ENCODE results near the gene R3HDM2. TPM values are rescaled to one million over a fixed set of nuclear protein-coding genes. Genes with fewer than 3 reads are reported as not detected.

The R3HDM2 gene
- total RNA-seq, 1 donor from 2014 or later: 46.5 TPM

DNA sequence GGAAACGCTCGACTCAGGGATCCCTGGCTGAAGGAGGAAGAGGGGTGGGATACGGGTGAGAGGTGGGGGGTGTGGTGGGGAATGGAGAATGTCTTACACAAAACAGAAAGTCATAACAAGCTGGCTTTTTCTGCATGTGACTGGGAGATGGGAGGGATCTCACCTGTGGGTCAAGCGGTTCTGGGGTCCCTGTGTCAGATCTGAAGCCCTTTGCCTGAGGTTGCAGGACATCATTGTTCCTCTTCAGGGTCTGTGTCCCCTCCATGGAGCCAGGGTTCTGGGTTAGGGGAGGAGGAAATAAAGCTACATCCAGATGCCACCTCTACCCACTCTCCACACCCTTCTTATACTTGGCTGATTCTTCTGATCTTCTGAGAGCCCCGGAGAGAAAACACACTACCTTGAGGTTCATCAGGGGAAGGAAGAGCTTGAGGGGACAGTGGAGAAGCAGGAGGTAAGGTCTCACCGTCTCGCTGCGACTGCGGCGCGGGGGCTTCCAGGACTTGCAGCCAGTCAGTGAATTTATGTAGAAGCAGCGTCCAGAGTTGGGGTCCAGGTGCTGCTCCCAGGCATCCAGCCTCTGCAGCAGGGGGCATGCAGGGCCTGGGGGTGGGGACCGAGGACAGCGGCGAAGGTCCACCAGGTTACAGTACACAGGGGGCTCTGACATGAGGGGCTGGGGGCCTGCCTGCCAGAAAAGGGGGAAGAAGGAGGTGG lies 46.3 kb upstream of the R3HDM2 start:
- peaks cover 21% of the 10 kb centered on the region for H3K4me1 Mint-ChIP-seq (ENCODE audit: low read depth)
- no peak overlapping the region for H3K4me3 Mint-ChIP-seq (ENCODE audit: unreplicated experiment)
- TF ChIP-seq, protein P1, sequence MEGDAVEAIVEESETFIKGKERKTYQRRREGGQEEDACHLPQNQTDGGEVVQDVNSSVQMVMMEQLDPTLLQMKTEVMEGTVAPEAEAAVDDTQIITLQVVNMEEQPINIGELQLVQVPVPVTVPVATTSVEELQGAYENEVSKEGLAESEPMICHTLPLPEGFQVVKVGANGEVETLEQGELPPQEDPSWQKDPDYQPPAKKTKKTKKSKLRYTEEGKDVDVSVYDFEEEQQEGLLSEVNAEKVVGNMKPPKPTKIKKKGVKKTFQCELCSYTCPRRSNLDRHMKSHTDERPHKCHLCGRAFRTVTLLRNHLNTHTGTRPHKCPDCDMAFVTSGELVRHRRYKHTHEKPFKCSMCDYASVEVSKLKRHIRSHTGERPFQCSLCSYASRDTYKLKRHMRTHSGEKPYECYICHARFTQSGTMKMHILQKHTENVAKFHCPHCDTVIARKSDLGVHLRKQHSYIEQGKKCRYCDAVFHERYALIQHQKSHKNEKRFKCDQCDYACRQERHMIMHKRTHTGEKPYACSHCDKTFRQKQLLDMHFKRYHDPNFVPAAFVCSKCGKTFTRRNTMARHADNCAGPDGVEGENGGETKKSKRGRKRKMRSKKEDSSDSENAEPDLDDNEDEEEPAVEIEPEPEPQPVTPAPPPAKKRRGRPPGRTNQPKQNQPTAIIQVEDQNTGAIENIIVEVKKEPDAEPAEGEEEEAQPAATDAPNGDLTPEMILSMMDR (IDR thresholded peaks at IDR 0.05): no peak
- no peaks in the 10 kb centered on the region for H3K9me3 Mint-ChIP-seq (ENCODE audit: low read depth)
- H3K36me3 Mint-ChIP-seq (ENCODE audit: low read depth): no peaks in the 10 kb centered on the region
- peak; percentile 78 for DNase-seq (ENCODE audit: low spot score)
- peaks cover 30% of the 10 kb centered on the region for H3K27me3 Mint-ChIP-seq (ENCODE audit: low read depth)
- H3K27ac Mint-ChIP-seq (ENCODE audit: unreplicated experiment): no peak overlapping the region

- no peak overlapping the region for H3K27ac Mint-ChIP-seq (ENCODE audit: unreplicated experiment)
- TF ChIP-seq, protein P1 (IDR thresholded peaks at IDR 0.05): peak; percentile 45
- peaks cover 30% of the 10 kb centered on the region for H3K27me3 Mint-ChIP-seq (ENCODE audit: low read depth)
- peak overlapping the region; percentile 72 for H3K4me3 Mint-ChIP-seq (ENCODE audit: unreplicated experiment)
- no peaks in the 10 kb centered on the region for H3K9me3 Mint-ChIP-seq (ENCODE audit: low read depth)
- peaks cover 21% of the 10 kb centered on the region for H3K4me1 Mint-ChIP-seq (ENCODE audit: low read depth)
- no peaks in the 10 kb centered on the region for H3K36me3 Mint-ChIP-seq (ENCODE audit: low read depth)
- peak; percentile 75 for DNase-seq (ENCODE audit: low spot score)
These were observed 45.5 kb upstream of the R3HDM2 start for GRCh38 chr12:57476162-57476992.

DNA sequence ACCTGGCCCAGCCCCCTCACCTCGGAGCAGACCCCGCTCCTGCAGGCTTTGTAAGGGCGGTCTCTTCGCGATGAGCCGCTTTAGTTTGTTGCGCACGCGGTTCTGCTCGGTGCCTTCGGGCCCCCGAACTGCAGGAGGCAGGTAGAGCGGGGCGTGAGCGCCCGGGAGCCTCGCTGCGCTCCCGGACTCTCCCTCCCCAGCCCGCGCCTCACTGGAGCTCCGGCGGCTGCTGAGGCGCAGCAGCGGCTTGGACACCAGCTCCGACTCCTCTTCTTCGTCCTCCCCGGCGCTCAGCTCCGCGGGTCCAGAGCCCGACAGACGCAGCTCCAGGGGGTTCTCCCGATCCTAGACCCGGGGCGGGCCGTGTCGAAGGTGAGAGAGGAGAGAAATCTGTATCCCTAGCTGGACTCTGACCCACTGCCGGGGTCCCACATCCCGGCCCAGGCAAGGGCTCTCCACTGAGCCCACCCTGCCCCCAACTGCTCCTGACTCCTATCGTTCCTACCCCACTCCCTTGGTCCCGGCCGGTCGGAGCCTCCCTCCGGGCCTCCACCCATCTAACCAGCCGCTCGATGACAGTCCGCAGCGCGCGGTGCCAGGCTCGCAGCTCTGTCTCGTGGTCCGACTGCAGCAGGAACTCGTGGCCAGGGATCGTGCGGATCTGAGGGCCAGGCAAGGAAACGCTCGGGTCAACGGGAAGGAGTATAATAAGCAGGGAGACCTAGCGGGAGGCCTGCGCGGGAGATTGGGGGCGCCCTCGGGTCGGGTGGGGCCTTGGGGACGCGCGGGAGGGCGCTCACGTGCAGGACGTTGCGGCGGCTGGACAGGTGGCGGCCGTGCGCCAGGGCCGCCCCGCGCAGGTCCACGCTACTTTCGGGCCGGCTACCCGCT lies 44.7 kb upstream of the R3HDM2 start:
- peak; percentile 85 for DNase-seq (ENCODE audit: low spot score)
- no peaks in the 10 kb centered on the region for H3K9me3 Mint-ChIP-seq (ENCODE audit: low read depth)
- H3K27ac Mint-ChIP-seq (ENCODE audit: unreplicated experiment): no peak overlapping the region
- TF ChIP-seq, protein P1 (IDR thresholded peaks at IDR 0.05): no peak
- peaks cover 30% of the 10 kb centered on the region for H3K27me3 Mint-ChIP-seq (ENCODE audit: low read depth)
- H3K4me1 Mint-ChIP-seq (ENCODE audit: low read depth): peaks cover 21% of the 10 kb centered on the region
- peak overlapping the region; percentile 72 for H3K4me3 Mint-ChIP-seq (ENCODE audit: unreplicated experiment)
- H3K36me3 Mint-ChIP-seq (ENCODE audit: low read depth): no peaks in the 10 kb centered on the region

- H3K4me1 Mint-ChIP-seq (ENCODE audit: low read depth): peaks cover 21% of the 10 kb centered on the region
- TF ChIP-seq, protein P1 (IDR thresholded peaks at IDR 0.05): no peak
- DNase-seq (ENCODE audit: low spot score): peak; percentile 39
- peaks cover 30% of the 10 kb centered on the region for H3K27me3 Mint-ChIP-seq (ENCODE audit: low read depth)
- no peaks in the 10 kb centered on the region for H3K9me3 Mint-ChIP-seq (ENCODE audit: low read depth)
- no peaks in the 10 kb centered on the region for H3K36me3 Mint-ChIP-seq (ENCODE audit: low read depth)
- no peak overlapping the region for H3K27ac Mint-ChIP-seq (ENCODE audit: unreplicated experiment)
- no peak overlapping the region for H3K4me3 Mint-ChIP-seq (ENCODE audit: unreplicated experiment)
These were observed 44.0 kb upstream of the R3HDM2 start for GRCh38 chr12:57474862-57475261.

DNA sequence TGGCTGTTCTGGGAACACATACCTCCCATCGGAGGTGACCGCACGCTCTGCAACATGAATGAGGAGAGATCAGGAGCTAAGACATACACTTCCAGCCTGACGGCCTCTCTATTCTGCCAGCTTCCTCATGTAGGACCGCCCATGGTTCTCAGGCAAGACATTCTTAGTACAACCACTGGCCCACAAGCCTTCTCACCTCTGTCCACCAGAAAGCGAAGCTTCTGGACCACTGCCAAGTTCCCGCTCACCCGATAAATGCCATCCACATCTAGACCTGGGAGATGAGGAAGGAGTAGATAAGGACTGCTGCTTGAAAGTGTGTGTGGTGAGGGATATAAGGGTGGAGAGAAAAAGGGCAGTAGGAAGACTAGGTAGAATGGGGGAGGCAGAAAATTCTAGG lies 43.6 kb upstream of the R3HDM2 start:
- TF ChIP-seq, protein P1 (IDR thresholded peaks at IDR 0.05): no peak
- no peaks in the 10 kb centered on the region for H3K36me3 Mint-ChIP-seq (ENCODE audit: low read depth)
- H3K27ac Mint-ChIP-seq (ENCODE audit: unreplicated experiment): no peak overlapping the region
- H3K4me3 Mint-ChIP-seq (ENCODE audit: unreplicated experiment): no peak overlapping the region
- no peaks in the 10 kb centered on the region for H3K9me3 Mint-ChIP-seq (ENCODE audit: low read depth)
- peaks cover 30% of the 10 kb centered on the region for H3K27me3 Mint-ChIP-seq (ENCODE audit: low read depth)
- peaks cover 19% of the 10 kb centered on the region for H3K4me1 Mint-ChIP-seq (ENCODE audit: low read depth)
- peak; percentile 39 for DNase-seq (ENCODE audit: low spot score)

All from chondrocyte (in vitro differentiated cells).